Measurements from ENCODE around the gene IQUB.
"Not testable (repeated sequence)": the region's sequence is repeated elsewhere in the genome, so short reads cannot be mapped to it uniquely, and the experiment has no call there.

IQUB gene

DNA sequence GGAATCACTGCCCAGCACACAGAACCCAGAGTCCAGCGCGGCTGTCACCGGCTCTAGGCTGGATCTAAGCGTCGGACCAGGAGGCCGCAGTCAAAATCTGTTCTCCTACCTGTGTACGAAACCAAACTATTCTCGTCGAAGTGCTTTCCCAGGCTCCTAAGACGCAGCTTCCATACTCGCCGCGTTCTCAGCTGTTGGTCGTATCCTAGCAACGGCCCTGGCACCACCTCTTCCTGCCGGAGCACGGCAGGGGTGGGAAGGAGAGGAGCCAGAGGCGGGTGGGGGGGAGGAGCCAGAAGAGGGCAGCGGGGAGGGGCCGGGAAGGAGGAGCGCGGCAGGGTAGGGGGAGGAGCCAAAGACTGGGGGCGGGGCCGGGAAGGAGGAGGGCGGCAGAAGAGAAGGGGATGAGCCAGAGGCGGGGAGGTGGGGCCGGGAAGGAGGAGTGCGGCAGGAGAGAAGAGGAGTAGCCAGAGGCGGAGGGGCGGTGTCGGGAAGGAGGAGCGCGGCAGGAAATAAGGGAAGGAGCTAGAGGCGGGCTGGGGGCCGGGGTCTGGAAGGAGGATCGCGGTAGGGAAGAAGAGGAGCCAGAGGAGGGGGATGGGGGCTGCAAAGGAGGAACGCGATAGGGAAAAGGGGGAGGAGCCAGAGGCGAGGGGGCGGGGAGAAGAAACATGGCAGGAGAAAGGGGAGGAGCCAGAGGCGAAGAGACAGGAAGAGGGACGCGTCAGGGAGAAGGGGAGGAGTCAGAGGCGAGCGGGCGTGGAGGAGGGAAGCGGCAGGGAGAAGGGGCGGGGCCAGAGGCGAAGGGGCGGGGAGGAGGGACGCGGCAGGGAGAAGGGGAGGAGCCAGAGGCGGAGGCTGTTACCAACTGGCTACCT lies at the start of gene IQUB:
Gene IQUB (minus strand): TSS at position 213 of the 878 bp plus-strand sequence. CDS start 22,255 bp downstream, outside the sequence.
- DNase-seq (ENCODE audit: low read depth, low spot score): peak; percentile 98

DNA sequence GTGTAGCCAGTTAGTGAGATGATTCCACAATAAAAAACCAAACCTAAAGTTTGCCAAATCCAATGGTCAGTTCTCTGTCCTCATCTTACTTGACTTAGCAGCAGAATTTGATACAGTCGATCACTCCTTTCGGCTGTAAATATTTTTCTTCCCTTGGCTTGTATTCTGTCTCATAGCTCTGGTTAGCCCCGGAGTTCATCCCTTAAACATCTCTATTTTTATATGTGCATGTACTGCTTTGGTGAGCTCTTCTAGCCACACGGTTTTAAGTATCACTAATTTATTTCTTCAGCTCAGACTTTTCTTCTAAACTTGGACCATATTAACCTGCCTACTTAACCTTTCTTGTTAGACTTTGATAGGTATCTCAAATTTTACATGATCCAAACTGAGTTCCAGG lies 49.4 kb upstream of the IQUB start:
- no peak for DNase-seq (ENCODE audit: low read depth, low spot score)

DNA sequence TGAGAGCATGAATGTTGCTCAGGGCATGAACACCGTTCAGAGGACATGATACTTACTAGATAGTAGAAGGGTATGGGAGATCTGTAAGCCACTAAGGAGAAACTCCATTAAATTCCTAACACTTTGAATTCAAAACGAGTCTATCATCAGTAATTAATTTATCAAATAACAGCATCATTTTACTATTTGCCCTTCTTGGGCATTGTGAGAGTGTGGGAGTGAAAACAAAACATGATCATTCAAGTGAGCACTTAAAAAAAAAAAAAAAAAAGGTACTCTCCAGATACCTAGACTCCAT lies 46.7 kb upstream of the IQUB start:
- no peak for DNase-seq (ENCODE audit: low read depth, low spot score)

DNA sequence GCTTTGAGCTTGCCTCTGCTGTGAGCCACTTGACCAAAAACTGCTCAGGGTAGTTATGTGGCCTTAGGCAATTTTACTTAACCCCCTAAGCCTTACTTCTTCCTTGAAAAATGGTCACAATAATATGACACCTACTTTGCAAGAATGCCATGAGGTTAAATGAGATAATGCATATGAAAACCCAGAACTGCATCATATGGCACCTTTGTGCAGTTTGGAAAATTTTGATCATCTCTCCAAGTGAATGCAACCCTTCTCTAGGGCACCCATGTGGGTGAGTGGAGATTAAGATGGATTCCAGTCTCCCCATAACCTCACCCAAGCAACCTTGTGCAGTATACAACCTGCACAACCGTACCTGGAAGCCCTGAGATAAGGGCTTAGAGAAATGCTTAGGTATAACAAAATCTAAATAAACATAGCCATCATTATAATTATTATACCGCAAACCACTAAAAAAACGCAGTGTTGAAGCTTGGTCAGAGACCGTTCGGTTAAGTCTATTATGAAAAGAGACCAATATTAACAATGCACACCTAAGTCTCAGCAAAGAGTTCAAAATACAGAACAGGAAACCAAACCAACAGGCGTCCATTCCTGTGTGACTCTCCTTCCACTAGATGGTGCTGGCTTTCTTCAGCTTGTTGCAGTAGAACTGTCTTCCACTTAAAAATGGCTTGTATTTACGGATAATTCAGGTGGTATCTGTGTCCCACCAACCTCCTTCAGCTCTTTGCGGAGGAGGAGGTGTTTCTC lies 46.2 kb upstream of the IQUB start:
- DNase-seq (ENCODE audit: low read depth, low spot score): peak; percentile 57

DNA sequence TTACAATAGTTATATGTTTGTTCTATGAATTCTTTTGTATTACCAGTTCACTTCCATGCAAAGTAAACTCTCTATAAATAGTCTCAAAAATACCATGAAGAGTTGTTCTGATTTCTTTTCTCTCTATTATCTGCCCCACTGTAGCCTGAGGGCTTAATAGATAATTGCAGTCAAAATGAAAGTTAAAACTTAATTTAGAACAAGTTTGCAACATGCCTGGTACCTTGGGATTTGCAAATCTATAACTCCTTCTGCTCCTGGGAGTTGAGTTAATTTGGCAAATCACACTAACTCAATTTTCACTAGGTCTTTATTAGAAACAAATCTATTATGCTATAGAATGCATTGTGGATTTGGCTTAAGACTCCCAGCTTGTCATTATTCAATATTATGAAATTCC lies 45.0 kb upstream of the IQUB start:
- no peak for DNase-seq (ENCODE audit: low read depth, low spot score)

DNA sequence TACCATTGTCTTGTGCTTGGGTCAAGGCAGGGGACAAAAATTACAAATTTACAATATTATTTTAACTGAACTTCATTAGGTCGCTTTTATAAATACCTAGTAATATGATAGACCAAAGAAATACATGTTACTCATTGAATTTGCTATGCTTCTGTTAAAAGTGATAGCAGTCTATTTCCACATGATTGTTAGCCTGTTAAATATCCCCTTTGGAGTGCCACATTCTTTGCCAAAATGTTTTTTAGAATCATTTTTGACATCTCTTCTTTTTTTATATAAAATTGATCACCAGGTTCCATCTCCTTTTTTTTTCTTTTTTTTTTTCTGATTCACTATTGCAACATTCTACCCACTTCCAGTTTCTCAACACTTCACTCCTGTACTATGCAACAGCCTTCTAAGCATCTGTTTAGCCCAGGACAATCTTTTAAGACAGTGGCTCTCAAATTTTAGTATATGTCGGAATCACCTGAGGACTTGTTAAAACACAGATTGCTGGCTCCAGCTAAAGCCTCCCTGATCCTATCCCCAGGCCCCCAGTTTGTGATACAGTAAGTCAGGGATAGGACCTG lies 39.6 kb upstream of the IQUB start:
- no peak for DNase-seq (ENCODE audit: low read depth, low spot score)

DNA sequence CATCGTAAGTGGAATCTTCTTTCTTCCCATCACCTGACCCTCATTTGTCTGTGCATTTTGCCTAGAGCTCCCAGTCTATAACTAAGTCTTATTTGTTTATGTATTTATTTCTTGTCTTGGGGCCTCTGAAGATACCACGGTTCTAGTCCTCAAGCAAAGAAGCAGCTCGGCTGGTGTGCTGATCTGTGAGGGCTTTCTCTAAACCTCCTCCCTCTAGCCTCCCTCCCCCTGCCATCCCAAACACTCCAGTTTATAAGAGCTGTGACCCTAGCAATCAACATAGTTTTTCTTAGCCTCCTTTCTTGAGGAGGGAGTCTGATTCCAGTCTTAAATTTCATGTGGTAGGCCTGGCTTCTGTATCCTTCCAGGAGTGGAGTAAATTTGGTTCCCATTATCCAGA lies 38.9 kb upstream of the IQUB start:
- DNase-seq (ENCODE audit: low read depth, low spot score): no peak

DNA sequence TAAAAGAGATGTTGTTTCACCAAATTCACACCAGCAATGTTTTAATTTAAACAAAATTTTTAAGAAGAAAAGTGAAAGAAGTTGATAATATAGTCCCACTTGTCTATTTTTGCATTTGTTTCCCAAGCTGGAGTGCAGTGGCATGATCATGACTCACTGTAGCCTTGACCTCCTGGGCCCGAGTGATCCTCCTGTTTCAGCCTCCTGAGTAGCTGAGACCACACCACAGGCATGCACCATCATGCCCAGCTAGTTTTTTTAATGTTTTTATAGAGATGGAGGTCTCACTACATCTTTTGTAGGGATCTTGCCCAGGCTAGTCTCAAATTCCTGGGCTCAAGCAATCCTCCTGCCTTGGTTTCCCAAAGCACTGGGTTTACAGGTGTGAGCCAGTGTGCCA lies 37.3 kb upstream of the IQUB start:
- DNase-seq (ENCODE audit: low read depth, low spot score): no peak

DNA sequence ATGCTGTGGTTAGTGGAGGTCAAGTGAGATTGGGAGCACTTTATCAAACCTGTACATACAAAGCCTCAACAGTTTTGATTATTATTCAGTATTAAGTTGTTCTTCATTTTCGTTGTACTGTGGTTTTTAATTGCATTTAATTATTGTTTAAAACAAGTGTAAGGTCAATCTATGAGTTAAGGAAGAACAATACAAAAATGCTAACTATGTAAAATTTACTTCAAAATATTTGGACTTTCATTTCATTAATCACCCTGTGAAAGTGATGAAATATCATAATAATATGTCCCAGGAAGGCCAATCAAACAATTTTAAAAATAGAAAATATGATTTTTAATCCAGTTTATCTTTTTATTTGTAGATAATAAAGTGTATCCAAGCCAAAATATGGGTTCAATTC lies 36.8 kb upstream of the IQUB start:
- DNase-seq (ENCODE audit: low read depth, low spot score): no peak

DNA sequence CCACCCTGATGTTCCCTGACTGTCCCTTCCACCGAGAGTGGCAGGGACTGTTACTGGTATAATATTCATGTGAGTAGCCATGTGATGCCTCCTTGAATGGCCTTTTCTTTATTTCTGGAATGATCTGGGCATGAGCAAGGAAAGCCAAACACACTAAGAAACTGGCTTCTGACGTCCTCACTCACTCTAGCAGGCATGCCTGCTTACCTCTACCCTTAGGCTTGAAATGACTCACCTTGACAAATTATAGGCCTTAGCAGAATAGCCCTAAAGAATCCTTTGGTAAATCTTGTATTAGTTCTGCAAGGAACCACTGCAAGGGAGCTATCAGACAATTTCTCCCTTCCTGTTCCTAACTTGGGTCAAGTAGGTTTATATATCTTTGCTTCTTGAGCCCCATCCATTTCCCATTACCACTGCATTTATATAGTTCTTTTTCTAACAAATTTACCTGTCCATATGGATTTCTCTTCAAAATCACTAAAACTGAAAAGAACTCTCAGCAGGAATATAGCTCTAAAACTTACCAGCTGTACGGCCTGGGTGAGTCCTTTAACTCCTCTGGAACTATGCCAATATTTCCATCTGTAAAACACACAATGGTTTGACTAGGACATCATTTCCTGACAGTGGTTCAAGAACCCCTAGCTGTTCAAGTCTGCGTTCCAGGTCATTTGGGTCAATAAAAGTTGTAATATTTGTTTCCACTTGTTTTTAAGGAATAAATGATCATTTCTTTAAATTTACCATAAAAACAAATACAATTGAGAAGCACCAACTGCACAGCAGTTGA lies 36.2 kb upstream of the IQUB start:
- no peak for DNase-seq (ENCODE audit: low read depth, low spot score)

DNA sequence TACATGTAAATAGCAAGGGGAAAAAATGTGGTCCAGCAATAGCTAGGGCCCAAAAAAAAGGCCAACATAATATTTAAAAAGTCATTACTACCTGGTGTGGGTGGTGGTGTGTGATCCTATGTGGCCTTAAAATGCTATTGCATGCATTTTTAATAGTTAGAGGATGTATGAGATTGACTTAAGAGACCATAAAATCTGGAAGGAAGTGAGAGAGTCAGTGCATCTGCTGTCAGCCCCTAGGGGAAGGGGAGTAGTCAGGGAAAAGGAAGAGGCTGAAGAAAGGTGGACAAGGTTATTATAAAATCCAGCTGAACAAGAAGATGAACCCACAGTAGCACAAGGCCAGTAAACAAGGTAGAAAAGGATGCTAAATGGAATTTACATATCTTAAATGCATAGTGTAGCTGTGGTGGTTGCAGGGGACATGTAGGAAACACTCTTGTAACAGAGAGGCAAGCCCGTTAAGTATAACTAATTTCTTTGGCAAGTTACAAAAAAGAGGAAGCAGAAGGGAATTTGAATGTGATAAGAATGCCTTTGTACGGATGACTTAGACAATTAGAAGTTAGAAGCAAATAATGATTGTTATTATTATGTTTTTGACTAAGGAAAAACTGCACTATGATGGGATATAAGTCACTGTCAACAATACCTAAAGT lies 35.1 kb upstream of the IQUB start:
- DNase-seq (ENCODE audit: low read depth, low spot score): no peak

DNA sequence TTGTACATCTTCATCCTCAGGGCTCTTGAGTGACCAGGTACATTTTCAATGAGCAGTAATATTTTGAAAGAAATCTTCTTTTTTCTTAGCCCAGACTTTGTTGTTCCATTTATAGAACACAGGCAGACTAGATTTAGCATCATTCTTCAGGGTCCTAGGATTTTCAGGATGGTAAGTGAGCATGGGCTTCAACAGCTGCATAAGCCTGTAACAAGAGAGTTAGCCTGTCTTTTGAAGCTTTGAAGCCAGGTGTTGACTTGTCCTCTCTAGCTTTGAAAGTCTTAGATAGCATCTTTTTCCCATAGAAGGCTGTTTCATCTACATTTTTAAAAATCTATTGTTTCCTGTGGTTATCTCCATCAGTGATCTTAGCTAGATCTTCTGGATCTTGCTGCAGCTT lies 27.7 kb upstream of the IQUB start:
- no peak for DNase-seq (ENCODE audit: low read depth, low spot score)

DNA sequence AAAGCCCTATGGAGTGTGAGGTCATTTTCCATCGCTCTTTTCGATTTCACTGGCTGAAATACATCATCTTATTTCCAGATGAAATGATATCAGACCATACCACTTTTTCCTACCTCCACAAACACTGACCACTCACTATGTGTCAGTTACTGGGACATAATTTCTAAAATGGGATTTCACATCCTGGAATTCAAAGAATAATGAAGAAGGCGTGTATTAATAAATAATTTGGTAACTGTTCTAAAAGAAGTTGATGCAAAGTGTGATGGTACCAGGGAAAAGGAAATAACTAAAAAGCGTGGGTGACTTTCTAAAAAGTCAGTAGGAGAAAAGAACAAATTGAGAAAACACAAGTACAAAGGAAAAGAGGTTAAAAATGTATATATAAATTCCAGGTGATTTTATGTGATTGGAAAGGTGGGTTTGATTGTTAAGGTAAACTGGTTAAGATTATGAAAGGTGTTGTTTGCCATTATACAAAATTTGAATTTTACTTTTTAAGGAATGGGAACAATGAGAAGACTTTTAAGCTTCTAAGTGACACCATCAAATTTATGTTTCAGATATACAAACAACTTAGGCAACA lies 24.0 kb upstream of the IQUB start:
- DNase-seq (ENCODE audit: low read depth, low spot score): no peak

DNA sequence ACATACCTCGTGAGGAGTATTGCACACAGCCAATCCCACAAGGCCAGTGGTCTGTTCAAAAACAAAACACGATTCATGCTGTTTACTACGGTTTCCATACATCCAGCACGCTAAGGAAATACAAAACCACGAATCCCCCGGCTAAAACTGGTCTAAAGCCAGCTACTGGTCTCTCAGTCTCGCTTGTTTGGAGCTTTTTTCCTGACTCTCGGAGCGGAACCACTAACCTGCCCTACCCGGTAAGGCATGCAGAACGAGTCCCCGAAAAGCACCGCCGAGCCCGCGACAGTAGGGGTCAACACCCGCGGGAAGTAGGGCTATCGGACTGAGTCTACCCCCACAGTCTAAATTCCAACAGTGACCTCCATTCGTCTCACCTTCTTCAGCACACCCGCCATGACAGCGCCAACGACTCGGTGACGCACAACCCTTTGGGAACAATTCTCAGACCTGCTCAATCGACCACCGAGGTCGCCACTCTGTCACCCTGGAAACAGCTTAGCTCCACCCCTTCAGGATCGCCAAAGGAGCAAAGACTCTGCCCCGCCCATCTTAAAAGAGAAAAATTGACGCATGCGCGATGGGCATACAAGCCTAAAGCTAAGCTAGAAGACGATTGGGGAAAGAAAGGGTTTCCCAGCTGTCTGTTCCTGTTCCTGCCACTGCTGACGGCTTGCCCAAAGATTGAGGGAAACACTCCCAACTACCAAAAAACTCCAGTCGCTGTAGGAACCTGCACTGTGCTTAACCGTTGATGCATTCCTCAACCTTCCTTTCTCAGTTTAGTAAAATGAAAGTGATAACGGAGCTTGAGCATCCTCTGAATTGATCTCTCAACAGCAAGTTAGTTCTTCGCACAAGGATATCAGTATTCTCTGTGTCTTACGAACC lies 23.2 kb upstream of the IQUB start, which contains the start of gene NDUFA5:
Gene NDUFA5 (minus strand): TSS at position 421 of the 891 bp plus-strand sequence. CDS start 23 bp downstream, at position 398.
- DNase-seq (ENCODE audit: low read depth, low spot score): peak; percentile 99

DNA sequence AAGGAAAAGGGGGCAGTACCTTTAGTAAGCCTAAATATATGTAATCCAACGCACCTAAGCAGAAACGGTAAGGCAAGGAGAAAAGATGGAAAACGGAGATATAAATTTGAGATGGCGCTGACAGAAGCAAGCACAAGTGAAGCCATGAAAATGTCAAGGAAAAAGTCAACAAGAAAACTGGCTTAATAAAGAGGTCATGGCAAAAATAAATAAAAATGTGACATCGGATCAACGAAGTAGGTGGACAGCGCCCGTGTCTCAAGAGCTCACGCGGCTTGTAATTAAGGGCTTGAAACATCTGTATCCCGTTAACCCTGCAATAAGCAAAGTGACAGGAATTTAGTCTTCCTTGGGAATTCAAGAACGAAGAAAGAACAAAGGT lies 22.6 kb upstream of the IQUB start:
- no peak for DNase-seq (ENCODE audit: low read depth, low spot score)

DNA sequence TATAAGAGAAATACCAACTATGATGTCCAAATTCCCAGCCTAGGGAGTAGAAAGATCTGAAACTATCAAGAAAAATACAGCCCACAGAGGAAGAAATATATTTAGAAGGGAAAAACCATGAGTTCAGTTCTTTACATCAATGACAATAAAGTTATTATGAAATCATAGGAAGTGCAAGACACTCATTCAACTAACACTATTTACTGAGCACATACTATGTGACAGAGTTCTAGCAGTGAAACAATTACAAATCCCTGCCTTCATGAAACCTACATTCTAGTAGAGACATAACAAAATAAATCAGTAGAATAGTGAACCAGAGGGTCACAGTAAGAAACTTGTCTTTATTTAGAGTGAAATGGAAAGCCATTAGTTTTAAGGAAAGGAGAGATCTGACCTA lies 21.1 kb upstream of the IQUB start:
- DNase-seq (ENCODE audit: low read depth, low spot score): no peak

DNA sequence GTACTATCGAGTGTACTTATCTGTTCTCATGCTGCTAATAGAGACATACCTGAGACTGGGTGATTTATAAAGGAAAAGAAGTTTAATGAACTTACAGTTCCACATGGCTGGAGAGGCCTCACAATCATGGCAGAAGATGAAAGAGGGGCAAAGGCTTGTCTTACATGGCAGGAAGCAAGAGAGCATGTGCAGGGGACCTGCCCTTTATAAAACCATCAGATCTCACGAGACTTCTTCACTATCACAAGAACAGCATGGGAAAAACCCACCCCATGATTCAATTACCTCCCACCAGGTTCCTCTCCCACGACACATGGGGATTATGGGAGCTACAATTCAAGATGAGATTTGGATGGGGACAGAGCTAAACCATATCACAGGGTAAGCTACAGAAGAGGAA lies 18.8 kb upstream of the IQUB start:
- DNase-seq (ENCODE audit: low read depth, low spot score): no peak

DNA sequence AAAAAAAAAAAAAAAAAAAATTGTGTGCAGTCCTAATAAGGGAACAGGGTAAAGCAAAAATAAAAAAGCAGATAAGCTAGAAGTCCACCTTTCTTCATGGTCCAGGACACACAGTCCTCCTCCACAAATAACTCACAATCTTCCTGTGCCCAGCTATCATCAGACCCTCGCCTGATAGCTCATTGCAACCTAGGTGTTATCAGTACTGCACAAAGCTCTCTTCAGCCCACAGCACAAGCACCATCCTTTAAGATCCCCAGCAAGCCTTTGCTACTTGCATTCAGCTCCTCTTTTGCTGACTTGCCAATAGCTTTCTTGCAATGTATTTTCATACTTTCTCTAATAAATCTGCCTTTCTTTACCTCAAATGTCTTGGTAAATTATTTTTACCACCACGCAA lies 18.2 kb upstream of the IQUB start:
- DNase-seq (ENCODE audit: low read depth, low spot score): no peak

DNA sequence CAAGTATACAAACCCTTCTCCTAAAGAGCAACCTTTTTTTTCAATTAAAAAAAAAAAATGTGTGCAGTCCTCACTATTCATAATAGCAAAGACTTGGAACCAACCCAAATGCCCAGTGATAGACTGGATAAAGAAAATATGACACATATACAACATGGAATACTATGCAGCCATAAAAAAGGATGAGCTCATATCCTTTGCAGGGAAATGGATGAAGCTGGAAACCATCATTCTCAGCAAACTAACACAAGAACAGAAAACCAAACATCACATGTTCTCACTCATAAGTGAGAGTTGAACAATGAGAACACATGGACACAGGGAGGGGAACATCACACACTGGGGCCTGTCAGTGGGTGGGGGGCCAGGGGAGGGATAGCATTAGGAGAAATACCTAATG lies 17.7 kb upstream of the IQUB start:
- DNase-seq (ENCODE audit: low read depth, low spot score): not testable (repeated sequence)

DNA sequence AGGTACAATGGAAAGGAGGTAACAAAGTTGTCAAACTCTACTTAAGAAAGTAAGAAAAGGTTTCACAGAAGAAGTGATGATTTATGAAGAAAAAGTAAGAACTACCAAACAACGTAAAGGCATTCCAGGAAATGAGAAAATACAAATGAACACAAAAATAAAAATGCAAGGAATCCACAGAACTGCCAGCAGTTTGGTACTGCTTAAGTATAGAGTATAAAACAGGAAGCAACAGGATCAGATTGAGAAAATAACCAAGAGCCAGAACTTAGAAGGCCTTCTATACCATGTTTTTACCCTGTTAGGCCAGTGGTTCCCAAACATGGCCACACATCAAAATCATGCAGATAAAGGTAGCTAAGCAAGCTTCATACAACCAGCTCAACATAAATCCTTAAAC lies 14.0 kb upstream of the IQUB start:
- DNase-seq (ENCODE audit: low read depth, low spot score): peak; percentile 8
